GM18868 (cell line): Measurements from ENCODE around the gene RAD51B.

ENCODE experiments used
- ATAC-seq: cut with Tn5 transposase; IDR thresholded peaks from one replicate; pipeline ENCODE4 v1.9.1; 2021; ENCODE audit warnings: mild to moderate bottlenecking, moderate library complexity; ENCODE audit not compliant: unreplicated experiment

RAD51B gene

GRCh38 chr14:68527329-68527851, 707.8 kb downstream of the RAD51B start:
- ATAC-seq, result no peak

- no peak for ATAC-seq
Observed at GRCh38 chr14:68528040-68528687, 708.6 kb downstream of the RAD51B start.

GRCh38 chr14:68530443-68530842, 710.9 kb downstream of the RAD51B start:
- ATAC-seq, result no peak

- ATAC-seq, result no peak
Observed at GRCh38 chr14:68532496-68532895, 712.9 kb downstream of the RAD51B start.

GRCh38 chr14:68534276-68534675, 714.7 kb downstream of the RAD51B start:
- no peak for ATAC-seq

GRCh38 chr14:68535404-68536017, 715.9 kb downstream of the RAD51B start:
- ATAC-seq, result no peak

GRCh38 chr14:68536018-68536410, 716.4 kb downstream of the RAD51B start:
- no peak for ATAC-seq

- no peak for ATAC-seq
Observed at GRCh38 chr14:68538639-68539038, 719.1 kb downstream of the RAD51B start.

GRCh38 chr14:68539241-68539737, 719.7 kb downstream of the RAD51B start:
- ATAC-seq, result no peak

- ATAC-seq, result no peak
Observed at GRCh38 chr14:68539789-68540188, 720.2 kb downstream of the RAD51B start.

- no peak for ATAC-seq
Observed at GRCh38 chr14:68541178-68541896, 721.8 kb downstream of the RAD51B start.

- ATAC-seq, result no peak
Observed at GRCh38 chr14:68542346-68542745, 722.8 kb downstream of the RAD51B start.

- no peak for ATAC-seq
Observed at GRCh38 chr14:68543516-68543915, 723.9 kb downstream of the RAD51B start.

- ATAC-seq, result no peak
Observed at GRCh38 chr14:68544081-68544892, 724.7 kb downstream of the RAD51B start.

- no peak for ATAC-seq
Observed at GRCh38 chr14:68546839-68547238, 727.3 kb downstream of the RAD51B start.

GRCh38 chr14:68547305-68548193, 728.0 kb downstream of the RAD51B start:
- ATAC-seq, result no peak

GRCh38 chr14:68548194-68549076, 728.9 kb downstream of the RAD51B start:
- ATAC-seq, result no peak

- no peak for ATAC-seq
Observed at GRCh38 chr14:68550338-68550715, 730.7 kb downstream of the RAD51B start.
